GM12801 (cell line): ENCODE data around the gene NKRF.

Source experiments
- CTCF ChIP-seq: IDR thresholded peaks from one replicate; pipeline ENCODE4 v1.5.1; 2011; ENCODE audit warnings: control low read depth; ENCODE audit not compliant: insufficient read length; ENCODE audit errors: extremely low read depth

NKRF gene

GRCh38 chrX:119605464-119606279 lies 552 bp downstream of the NKRF start:
- TF ChIP-seq CTCF = no peak

GRCh38 chrX:119604766-119605463 lies 1.3 kb downstream of the NKRF start:
- TF ChIP-seq CTCF = no peak

DNA sequence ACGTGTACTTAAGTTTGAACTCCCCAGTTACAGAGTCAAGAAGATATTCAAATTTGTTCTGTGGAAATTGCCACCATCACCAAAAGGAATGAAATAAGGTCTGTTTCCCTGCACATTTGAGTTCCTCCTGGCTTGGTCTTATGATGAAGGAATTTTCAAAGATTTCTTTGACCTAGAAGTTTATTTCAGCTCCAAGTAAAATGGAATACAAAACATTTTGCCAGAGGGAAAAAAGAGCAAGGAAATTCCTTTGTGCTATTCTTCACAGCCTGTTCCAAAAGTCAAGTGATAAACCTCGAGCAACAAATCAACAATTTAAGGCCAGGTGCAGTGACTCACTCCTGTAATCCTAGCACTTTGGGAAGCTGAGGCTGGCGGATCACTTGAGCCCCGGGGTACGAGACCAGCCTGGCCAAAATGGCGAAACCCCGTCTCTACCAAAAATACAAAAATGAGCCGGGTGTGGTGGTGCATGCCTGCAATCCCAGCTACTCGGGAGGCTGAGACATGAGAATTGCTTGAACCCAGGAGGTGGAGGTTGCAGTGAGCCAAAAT lies 3.4 kb downstream of the NKRF start:
- TF ChIP-seq CTCF = no peak

- TF ChIP-seq CTCF = no peak
Measured at GRCh38 chrX:119589810-119590209, 16.4 kb downstream of the NKRF start.

DNA sequence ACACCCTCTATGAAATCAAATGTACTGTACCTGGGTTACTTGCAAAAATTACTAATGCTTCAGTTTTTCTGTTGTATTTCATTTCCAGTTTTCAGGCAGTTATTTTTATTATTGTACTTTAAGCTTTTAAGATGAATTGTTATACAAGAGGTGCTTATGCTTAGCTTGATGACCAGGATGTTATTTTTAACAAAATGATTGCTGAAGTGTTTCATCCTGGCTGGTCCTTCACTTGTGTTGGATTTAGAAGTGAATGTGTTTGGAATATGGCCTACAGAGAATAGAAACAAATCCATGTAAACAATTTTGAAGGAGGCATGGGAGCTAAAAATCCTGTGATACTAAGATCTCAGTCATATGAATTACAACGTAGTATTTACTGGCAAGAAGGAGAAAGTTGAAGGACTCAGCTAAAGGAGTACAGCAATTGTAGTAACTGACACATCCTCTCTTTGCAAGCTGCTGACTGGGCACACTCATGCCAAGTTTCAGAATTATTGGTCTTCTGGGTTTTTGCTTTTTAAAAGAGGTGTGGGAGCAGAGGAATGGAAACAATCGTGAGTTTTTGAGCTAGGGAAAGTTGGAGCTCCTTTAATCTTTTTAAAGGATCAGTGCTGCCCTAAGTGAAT lies 22.7 kb downstream of the NKRF start:
- no peak for TF ChIP-seq CTCF

GRCh38 chrX:119579414-119579813 lies 26.8 kb downstream of the NKRF start:
- no peak for TF ChIP-seq CTCF
